GM12892 (cell line): ENCODE data around the gene CDK2. TPM values are rescaled to one million over a fixed set of nuclear protein-coding genes. Genes with fewer than 3 reads are reported as not detected.
"Not testable (repeated sequence)": the region's sequence is repeated elsewhere in the genome, so short reads cannot be mapped to it uniquely, and the experiment has no call there.

Experiments used
- DNase-seq: peaks from one replicate; pipeline ENCODE4 v3.0.0; 2011; ENCODE audit not compliant: insufficient read length
- FAIRE-seq: peaks from 2 replicates; lab custom pipeline; 2011; peaks lifted over from hg19 to GRCh38; lab: Jason Lieb, UNC
- POLR2A ChIP-seq: IDR thresholded peaks from 2 replicates; pipeline ENCODE4 v1.6.1; 2011; ENCODE audit warnings: low read depth, low read length, control low read depth
- POLR2AphosphoS5 ChIP-seq: IDR thresholded peaks from 2 replicates; pipeline ENCODE4 v1.6.1; 2011; ENCODE audit warnings: low read depth, low read length, control low read depth
- TAF1 ChIP-seq: IDR thresholded peaks from 2 replicates; pipeline ENCODE4 v1.6.1; 2011; ENCODE audit warnings: low read depth, mild to moderate bottlenecking, control low read depth, low read length, borderline replicate concordance
- polyA plus RNA-seq: library from polyadenylated mRNA; unstranded; fragments of >200 nt; gene quantifications from one replicate; pipeline ENCODE4 v1.2.1, GENCODE V29; 2012; ENCODE audit warnings: missing spikeins, inconsistent platforms; ENCODE audit not compliant: missing spikeins

Gene CDK2
- 108 TPM for polyA plus RNA-seq

DNA sequence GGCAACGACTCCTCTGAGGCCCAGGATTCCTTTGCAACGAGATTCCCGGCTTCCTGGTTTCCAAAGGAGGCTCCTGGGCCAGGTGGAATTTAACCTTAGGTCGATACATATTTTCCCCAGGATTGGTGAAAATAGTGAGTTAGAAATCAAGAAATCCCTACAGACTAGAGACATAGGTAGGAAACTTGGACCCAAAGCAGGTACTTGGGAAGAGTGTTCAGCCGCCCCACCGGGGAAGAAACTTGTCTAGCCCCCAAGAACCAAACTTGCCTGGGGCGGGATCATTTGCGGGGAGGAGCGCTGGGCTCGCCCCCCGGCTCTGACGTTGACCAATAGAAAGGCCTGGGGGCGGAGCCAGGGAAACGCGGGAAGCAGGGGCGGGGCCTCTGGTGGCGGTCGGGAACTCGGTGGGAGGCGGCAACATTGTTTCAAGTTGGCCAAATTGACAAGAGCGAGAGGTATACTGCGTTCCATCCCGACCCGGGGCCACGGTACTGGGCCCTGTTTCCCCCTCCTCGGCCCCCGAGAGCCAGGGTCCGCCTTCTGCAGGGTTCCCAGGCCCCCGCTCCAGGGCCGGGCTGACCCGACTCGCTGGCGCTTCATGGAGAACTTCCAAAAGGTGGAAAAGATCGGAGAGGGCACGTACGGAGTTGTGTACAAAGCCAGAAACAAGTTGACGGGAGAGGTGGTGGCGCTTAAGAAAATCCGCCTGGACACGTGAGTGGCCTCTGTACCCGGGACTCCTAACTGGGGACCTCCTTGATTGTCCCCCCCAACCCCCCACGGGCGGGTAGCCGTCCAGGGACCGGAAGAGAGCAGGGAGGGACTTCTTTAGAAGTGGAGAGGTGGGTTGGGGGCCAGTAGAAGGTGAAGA lies at the start of gene CDK2:
Gene CDK2 (plus strand): TSS at position 423 of the 874 bp plus-strand sequence. CDS start 179 bp downstream, at position 602.
- FAIRE-seq, result peak; percentile 77
- TF ChIP-seq POLR2A (peak; percentile 67), POLR2AphosphoS5 (no peak)
- DNase-seq, result peak; percentile 85

DNA sequence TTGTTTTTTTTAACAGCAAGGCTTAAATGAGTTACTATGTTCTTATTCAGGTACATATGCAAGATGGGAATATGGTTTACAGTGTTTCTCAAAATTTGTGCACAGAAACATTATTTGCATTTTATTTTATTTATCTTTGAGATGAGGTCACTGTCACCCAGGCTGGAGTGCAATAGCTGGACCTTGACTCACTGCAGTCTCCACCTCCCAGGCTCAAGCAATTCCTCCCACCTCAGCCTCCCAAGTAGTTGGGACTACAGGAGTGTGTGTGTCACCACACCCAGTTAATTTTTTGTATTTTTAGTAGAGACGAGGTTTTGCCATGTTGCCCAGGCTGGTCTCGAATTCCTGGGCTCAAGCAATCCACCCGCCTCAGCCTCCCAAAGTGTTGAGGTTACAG lies 47.6 kb upstream of the CDK2 start:
- DNase-seq, FAIRE-seq: not testable (repeated sequence)

DNA sequence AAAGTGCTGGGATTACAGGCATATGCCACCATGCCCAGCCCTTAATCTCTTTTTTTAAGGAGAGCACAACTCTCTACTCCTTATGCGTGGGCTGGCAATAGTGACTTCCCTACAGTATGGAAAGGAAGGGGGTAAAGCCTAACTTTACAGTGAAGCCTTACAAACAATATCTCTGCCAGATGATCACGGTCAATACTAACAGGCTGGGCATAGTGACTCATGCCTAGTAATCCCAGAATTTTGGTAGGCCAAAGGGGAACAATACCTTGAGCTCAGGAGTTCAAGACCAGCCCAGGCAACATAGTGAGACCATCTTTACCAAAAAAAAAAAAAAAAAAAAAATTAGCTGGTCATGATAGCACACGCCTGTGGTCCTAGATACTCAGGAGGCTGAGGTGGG lies 44.5 kb upstream of the CDK2 start:
- DNase-seq (no peak), FAIRE-seq (no peak)
- no peak for TF ChIP-seq TAF1
- no peak for TF ChIP-seq POLR2A
- TF ChIP-seq POLR2AphosphoS5, result no peak

DNA sequence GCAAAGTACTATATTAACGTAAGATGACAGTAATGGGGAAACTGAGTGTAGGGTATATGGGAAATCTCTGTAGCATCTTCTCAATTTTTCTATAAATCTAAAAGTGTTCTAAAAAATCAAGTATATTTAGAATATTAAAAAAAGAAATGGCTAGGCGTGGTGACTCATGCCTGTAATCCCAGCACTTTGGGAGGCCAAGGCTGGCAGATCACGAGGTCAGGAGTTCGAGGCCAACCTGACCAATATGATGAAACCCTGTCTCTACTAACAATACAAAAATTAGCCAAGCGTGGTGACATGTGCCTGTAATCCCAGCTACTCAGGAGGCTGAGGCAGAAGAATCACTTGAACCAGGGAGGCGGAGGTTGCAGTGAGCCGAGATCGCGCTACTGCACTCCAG lies 43.0 kb upstream of the CDK2 start:
- not testable (repeated sequence) for DNase-seq, FAIRE-seq

DNA sequence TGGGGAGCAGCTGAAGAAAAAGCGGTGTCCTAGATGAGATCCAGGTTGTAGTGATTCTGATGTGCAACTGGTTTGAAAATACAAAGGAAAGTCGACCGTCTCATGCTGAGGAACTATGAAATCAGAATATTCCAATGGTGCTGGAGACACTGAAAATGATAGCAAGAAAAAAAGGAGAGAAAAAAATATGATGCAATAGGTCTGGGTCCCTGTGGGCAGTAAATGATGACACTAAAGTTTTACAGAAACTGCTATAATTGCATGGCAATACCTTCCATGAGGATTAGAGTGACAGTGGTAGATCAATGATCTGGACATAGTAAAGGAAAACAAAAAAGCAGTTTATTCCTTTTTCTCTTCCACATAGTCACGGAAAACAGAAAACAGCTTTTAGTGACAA lies 41.3 kb upstream of the CDK2 start:
- no peak for DNase-seq
- TF ChIP-seq POLR2AphosphoS5, result no peak
- no peak for TF ChIP-seq POLR2A
- TF ChIP-seq TAF1, result no peak
- FAIRE-seq, result no peak

DNA sequence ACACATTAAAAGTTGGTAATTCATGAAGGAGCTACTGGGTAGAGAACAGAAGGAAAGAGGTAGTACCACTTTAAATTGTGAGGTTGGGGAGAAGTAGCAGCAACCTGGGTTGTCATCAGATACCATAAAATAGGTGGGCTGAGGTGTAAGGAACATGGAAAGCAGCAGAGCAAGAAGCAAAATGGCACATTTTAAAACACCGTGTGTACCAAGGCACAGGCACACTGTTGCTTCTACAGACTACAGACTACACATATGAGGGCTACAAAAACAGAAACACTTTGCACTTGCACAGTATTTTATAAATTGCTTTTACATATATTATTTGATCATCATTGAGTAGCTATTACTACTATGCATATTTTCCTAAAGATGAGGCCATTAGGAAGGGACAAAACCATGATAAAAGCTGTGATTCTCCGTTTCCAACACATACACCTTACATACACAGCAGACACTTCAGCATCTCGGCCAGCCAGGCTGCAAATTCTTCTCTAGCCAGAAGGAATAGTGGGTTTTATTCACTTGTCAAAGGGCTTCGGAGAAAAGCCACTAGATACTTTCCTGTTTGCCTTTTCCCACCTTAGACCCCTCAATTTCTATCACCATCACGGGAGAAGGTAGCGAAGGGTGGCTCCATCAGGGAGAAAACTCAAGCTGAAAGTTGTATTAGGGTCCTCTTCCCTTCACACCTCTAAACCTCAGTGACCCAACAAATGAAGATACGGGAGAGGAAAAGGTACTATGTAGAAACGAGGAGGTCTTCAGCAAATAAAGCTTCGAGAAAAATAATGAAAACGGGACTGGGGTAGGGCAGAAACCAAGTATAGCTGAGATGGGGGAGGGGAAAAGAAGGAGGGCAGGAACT lies 40.5 kb upstream of the CDK2 start:
- no peak for FAIRE-seq
- no peak for TF ChIP-seq POLR2A
- no peak for TF ChIP-seq POLR2AphosphoS5
- TF ChIP-seq TAF1, result no peak
- no peak for DNase-seq

DNA sequence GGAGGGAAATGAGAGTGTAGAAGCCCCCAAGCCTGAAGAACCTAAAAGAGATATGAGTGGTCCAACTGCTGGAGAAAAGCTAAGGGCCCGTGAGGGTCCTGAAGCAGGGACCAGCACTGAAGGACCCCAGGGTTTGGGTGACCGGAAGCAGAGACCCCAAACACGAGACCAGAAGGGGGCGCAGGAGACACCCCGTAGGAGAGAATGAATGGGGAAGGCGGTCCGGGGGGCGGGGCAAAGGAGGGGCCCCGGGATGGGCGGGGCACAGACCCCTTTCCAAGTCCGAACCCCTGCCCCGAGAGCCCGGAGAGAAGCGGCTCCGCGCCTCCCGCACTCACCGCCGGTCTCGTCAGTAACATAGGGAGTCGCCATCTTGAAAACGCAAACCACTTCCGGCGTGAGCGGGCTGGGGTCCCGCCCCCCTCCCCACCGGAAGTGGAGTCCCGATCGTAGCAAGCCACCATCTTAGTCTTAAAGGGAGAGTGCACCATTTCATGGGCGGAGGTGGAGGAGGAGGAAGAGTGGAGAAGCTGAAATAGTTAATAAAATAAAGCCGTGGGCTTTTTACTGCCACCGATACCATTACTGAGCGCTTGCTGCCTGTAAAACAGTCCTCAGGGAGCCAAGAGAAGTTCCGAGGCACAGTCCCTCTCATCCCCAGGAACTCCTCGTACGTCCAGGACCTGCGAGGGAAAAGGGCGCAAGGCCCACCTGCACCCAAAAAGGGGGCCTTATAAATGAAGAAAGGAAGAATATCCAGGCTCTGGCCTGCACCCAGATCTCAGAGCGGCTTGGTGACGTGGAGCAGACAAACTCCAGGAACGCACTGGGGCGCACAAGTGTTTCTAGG lies 39.7 kb upstream of the CDK2 start:
- DNase-seq (peak; percentile 74), FAIRE-seq (peak; percentile 86)
- TF ChIP-seq POLR2AphosphoS5 (no peak), TAF1 (peak; percentile 83), POLR2A (peak; percentile 71; the same call in 1 of the 2 replicates)

DNA sequence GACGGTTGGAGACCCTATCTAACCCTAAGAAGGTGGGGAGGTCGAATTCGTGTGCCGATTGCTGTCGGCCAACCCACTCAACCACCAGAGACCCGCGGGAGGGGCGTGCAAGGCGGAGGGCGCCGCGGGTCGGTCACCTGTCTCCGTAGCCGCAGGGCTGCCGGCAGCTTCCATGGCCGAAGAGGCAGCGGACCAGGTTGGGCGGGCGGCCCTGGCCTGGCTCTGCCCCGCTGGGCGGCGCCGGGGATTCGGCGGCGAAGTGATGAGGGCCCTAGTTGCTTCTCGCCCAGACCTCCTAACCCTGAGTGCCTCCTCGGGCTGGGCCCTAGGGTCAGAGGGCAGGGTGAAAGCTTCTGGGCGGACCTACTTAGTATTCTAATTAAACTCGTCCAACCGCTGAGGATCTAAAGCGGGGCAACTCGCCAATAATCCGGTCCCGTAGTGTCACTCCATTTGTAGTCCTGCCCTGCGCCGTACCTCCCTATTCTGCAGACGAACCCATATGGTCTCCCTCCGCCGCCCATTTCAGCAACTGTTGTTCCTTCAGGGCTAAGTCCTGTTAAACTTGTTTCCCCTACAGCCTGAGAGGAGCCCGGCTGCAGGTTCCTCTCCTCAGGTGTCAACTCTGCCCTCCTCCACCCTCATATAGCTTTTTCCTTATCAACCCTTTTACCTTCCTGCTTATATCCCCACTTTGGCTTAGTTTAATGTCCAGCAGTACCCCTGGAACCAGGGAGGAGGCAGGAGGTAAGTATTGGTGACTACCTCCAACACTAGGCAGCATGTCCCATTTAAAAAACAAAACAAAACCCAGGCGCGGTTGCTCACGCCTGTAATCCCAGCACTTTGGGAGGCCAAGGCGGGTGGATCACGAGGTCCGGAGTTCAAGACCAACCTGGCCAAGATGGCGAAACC lies 38.8 kb upstream of the CDK2 start, which contains the start of gene PYM1:
Gene PYM1 (minus strand): TSS at position 307 of the 915 bp plus-strand sequence. CDS start 133 bp downstream, at position 174.
- DNase-seq (peak; percentile 59), FAIRE-seq (no peak)
- TF ChIP-seq TAF1 (no peak), POLR2AphosphoS5 (peak; percentile 80), POLR2A (peak; percentile 77)

DNA sequence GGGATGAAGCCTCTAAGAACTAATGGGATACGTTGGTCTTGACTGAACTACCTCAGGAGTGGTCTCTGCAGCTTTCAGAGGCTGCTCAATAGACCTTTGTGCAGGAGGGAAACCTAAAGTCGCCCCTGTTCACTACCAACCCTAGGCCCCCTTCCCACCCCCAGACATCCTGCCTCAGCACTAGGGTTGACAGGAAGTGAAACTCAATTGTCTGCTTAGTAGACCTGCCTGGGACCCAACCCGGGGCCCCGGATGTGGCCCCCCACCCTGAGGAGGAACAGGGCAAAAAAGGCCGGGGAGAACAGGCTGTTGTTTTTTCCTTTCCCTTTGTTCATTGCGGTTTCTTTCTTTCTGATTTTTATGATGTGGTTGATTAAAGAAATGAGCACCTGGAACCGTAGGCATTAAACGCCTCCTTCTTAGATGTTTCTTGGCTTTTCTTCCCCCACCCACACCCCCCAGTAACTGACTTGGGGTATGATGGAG lies 37.3 kb upstream of the CDK2 start:
- peak; percentile 71 for DNase-seq
- TF ChIP-seq TAF1, result peak; percentile 78; the same call in 1 of the 2 replicates
- no peak for TF ChIP-seq POLR2AphosphoS5
- TF ChIP-seq POLR2A, result peak; percentile 78; the same call in 1 of the 2 replicates
- peak; percentile 42 for FAIRE-seq

DNA sequence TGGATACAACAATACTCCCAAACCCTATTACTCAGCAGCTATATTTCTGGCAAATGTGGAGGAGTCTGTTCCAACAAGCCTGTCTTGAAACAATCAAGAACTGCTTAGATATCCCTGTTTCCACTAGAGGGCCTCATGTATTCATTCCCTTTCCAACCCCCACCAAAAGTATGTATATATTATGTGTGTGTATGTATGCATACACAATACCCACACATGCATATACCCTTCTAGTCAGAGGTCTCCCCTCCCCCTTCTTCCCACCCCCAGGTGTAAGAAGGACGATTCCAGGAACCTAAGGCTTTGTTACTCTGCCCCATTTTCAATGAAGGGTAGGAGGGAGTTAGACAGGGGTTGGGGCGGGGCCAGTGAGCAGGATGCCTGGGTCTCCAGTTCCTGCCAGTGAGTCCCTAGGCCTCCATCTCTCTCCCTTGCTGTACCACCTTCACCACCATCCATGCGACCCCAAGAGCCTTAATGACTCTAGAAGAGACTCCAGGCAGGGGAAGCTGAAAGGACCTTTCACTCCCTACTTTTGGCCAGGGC lies 35.8 kb upstream of the CDK2 start, which contains the start of gene DGKA:
Gene DGKA (plus strand): TSS at position 392 of the 546 bp plus-strand sequence. CDS start 5,342 bp downstream, outside the sequence.
- TF ChIP-seq POLR2AphosphoS5 (no peak), TAF1 (no peak), POLR2A (peak; percentile 43; the same call in 1 of the 2 replicates)
- DNase-seq, result peak; percentile 52
- peak; percentile 9 for FAIRE-seq
